ENCODE measurements around the gene ARPP19.

- no peak for TF ChIP-seq EZH2 (IDR thresholded peaks at IDR 0.05; ENCODE audit: borderline replicate concordance, insufficient read depth, low read length, poor library complexity, severe bottlenecking)
- no peak for TF ChIP-seq CTCF (IDR thresholded peaks at IDR 0.05; ENCODE audit: poor library complexity, severe bottlenecking)
- no peak for TF ChIP-seq TAF1 (IDR thresholded peaks at IDR 0.05; ENCODE audit: low read depth)
- no peak for TF ChIP-seq POLR2AphosphoS5 (IDR thresholded peaks at IDR 0.05)
- TF ChIP-seq REST (IDR thresholded peaks at IDR 0.05; ENCODE audit: borderline replicate concordance) = no peak
- no peak for TF ChIP-seq SMC3 (conservative IDR thresholded peaks at IDR 0.05; ENCODE audit: poor library complexity)
- TF ChIP-seq RAD21 (conservative IDR thresholded peaks at IDR 0.05) = no peak
Observed at GRCh38 chr15:52537459-52537858, 31.4 kb downstream of the ARPP19 start.
